Activated naive CD8-positive, alpha-beta T cell (primary cell): Measurements from ENCODE around the gene SAG.

Experiments used
- H3K27ac Mint-ChIP-seq: one replicate; pipeline ENCODE4 v1.8.0; 2021; ENCODE audit warnings: mixed read lengths
- H3K27me3 Mint-ChIP-seq: one replicate; pipeline ENCODE4 v1.8.0; 2021; ENCODE audit warnings: mixed read lengths
- H3K36me3 Mint-ChIP-seq: one replicate; pipeline ENCODE4 v1.8.0; 2021; ENCODE audit warnings: mixed read lengths
- H3K4me1 Mint-ChIP-seq: one replicate; pipeline ENCODE4 v1.8.0; 2021; ENCODE audit warnings: low read depth, mixed read lengths
- H3K4me3 Mint-ChIP-seq: one replicate; pipeline ENCODE4 v1.8.0; 2021; ENCODE audit warnings: mild to moderate bottlenecking, mixed read lengths
- H3K9me3 Mint-ChIP-seq: one replicate; pipeline ENCODE4 v1.8.0; 2021; ENCODE audit warnings: low read depth, mixed read lengths

The SAG gene

DNA sequence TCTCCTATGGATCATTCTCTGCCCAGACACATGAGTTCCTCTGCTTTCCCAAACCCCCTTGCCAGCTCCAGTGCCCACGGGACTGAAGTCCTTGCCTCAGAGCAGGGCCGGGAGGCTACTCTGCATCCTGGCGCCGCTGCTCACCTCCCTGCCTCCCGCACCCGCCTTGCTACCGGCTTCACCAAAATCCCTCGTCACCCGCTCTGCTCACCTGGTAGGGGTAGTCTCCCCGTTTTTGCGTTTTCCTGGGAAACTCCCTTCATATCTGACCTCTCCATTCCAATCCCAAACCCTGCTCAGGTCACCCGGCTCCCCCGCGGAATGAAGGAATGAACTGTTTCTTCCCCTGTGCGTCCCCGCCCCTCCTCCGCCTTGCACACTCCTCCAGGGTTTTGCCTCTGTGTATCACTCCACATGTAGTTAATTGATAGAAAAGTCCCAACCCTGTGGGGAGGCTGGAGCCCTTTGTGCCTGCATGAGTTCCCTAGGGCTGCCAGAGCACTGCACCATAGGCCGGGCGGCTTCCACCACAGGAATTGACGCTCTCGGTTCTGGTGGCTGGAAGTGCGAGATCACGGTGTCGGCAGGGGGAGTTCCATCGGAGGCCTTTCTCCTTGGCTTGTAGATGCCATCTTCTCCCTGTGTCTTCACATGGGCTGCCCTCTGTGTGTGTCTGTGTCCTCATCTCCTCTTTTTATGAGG is 44.7 kb downstream of the SAG start:
- Mint-ChIP-seq H3K27ac (no peak overlapping the region), H3K27me3 (no peaks in the 10 kb centered on the region), H3K36me3 (peaks cover 11% of the 10 kb centered on the region), H3K4me3 (peak overlapping the region; percentile 56), H3K4me1 (peaks cover 58% of the 10 kb centered on the region), H3K9me3 (no peaks in the 10 kb centered on the region)

DNA sequence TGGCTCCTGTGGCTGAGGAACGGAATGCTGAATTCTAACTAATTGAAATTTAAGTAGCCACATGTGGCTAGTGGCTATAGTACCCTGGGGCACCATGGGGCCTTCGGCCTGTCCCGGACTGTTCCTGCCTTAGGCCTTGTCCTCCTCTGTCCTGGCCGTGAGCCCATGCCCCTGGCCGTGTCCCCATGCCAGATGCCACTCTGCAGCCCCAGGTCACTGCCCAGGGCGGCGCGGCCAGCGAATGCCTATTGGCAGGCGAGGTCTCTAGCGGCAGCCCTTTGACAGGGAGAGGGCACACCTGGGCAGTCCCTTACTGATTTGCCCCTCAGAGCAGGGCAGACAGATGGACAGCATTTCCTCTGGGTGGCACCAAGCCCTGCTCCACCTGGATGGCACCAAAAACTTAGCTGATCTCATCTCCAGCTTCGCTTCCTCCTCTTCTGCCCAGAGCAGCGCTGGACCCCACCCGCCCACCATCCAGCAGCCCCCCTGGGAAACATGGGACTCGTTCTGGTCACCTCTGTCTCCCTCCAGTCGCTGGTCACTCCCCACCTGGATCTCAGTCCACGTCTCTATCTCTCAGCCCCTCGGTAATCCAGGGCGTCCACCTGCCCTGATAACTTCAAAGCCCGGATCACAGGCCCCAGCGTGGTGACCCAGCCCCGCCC is 45.6 kb downstream of the SAG start:
- Mint-ChIP-seq H3K4me3 (peak overlapping the region; percentile 93), H3K36me3 (peaks cover 14% of the 10 kb centered on the region), H3K27me3 (no peaks in the 10 kb centered on the region), H3K9me3 (no peaks in the 10 kb centered on the region), H3K4me1 (peaks cover 66% of the 10 kb centered on the region), H3K27ac (peak overlapping the region; percentile 89)

DNA sequence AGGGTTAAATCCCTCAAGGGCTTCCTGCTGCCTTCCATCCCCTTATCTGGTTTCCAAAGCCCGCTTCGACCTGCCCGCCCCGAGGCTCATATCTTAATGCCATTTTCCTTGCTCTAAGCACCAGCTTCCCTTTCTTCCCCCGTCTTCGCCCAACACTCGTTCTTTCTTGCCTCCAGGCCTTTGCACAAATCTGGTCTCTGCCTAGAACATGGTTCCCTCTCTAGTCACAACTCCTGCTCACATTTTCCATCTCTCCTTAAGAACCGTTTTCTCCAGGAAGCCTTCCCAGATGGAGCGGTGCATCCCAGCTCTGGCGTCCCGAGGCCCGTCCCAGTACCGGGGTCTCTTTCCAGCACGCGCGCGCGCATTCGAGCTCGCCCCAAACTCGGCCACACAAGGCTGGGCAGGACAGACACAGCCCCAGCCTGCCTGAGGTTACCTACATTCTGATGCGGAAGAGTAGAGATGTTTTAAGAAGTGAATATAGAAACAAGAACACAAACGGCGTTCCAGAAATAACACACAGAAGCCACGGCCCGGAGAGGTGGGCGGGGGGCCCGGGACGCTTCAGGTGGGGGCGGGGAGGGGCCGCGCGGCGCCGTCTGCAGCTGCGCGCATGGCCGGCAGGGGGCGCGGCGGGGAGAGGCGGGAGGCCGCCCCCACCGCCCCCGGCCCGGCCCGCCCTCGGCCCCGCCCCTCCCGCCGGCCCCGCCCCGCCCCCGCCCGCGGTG is 46.3 kb downstream of the SAG start, which contains the start of gene DGKD:
Gene DGKD, plus strand, starts transcription at position 726 of the 731 bp plus-strand sequence. CDS start 25 bp downstream, outside the sequence.
- peaks cover 73% of the 10 kb centered on the region for H3K4me1 Mint-ChIP-seq
- no peaks in the 10 kb centered on the region for H3K9me3 Mint-ChIP-seq
- H3K27ac Mint-ChIP-seq = peak within 1 kb of the TSS; percentile 91
- H3K4me3 Mint-ChIP-seq = peak within 1 kb of the TSS; percentile 96
- peaks cover 18% of the 10 kb centered on the region for H3K36me3 Mint-ChIP-seq
- no peaks in the 10 kb centered on the region for H3K27me3 Mint-ChIP-seq

DNA sequence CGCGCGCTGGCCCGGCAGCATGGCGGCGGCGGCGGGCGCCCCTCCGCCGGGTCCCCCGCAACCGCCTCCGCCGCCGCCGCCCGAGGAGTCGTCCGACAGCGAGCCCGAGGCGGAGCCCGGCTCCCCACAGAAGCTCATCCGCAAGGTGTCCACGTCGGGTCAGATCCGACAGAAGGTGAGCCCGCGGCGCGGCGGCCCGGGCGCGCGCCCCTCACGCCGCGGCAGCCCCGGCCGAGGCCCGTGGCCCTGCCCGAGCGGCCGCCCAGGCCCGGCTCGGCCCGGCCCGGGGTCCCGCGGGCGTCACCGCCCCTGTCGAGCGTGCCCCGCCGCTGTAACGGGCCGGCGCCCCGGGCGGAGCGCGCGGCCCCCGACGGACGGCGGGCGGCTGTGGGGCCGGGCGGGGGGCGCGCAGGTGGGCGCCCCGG is 46.9 kb downstream of the SAG start:
- no peak overlapping the region for H3K4me3 Mint-ChIP-seq
- H3K9me3 Mint-ChIP-seq = no peaks in the 10 kb centered on the region
- H3K27me3 Mint-ChIP-seq = no peaks in the 10 kb centered on the region
- H3K27ac Mint-ChIP-seq = no peak overlapping the region
- peaks cover 75% of the 10 kb centered on the region for H3K4me1 Mint-ChIP-seq
- peaks cover 18% of the 10 kb centered on the region for H3K36me3 Mint-ChIP-seq

DNA sequence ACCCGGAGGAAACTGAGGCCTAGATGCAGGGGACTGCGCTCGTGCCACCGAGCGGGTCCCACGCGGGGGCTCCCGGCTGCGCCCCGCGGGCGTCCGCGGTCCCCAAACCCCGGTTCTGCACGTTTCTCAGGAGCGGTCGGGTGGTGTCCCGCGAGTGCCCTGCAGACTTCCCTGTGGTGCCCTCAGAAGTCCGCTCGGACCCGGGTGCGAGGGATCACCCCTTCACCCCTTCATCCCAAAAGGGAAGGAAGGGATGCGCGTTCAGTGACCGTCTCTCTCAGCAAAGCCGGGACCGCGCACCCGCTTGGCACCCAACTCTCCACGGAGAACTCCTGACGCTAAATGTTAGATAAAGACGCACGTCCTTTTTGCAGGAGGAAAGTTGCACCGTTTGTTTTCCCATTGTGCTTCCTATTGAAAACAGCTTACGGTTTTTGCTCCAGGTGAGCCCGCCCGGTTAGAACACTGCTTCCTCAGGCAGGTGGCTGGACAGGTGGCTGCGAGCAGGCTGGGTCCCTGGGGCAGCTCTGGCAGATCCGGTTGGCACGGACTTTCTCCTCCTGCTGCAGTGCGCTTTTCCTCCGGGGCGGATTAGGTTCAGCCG is 47.5 kb downstream of the SAG start:
- no peaks in the 10 kb centered on the region for H3K27me3 Mint-ChIP-seq
- H3K36me3 Mint-ChIP-seq = peaks cover 18% of the 10 kb centered on the region
- H3K4me3 Mint-ChIP-seq = peak overlapping the region; percentile 96
- H3K9me3 Mint-ChIP-seq = no peaks in the 10 kb centered on the region
- peak overlapping the region; percentile 91 for H3K27ac Mint-ChIP-seq
- peaks cover 77% of the 10 kb centered on the region for H3K4me1 Mint-ChIP-seq

DNA sequence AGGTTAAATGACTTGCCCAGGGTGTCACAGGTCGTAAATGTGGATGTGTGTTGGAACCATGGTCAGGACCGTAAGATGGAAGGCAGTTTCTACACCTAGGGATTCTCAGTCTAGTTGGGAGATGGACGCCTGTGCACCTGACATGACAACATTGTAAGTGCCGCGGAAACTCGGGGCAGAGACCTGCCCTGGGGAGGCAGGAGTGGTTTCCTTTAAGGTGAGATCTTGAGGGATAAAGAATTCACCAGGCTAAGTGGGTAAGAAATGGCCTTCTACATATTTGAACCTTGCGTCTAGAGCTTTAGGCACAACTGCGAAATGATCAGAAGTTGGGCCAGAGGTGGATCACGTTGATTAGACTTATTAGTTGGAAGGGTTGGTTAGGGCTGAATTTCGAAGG is 48.3 kb downstream of the SAG start:
- Mint-ChIP-seq H3K27ac (peak overlapping the region; percentile 91), H3K27me3 (no peaks in the 10 kb centered on the region), H3K4me3 (peak overlapping the region; percentile 96), H3K36me3 (peaks cover 18% of the 10 kb centered on the region), H3K9me3 (no peaks in the 10 kb centered on the region), H3K4me1 (peaks cover 75% of the 10 kb centered on the region)

DNA sequence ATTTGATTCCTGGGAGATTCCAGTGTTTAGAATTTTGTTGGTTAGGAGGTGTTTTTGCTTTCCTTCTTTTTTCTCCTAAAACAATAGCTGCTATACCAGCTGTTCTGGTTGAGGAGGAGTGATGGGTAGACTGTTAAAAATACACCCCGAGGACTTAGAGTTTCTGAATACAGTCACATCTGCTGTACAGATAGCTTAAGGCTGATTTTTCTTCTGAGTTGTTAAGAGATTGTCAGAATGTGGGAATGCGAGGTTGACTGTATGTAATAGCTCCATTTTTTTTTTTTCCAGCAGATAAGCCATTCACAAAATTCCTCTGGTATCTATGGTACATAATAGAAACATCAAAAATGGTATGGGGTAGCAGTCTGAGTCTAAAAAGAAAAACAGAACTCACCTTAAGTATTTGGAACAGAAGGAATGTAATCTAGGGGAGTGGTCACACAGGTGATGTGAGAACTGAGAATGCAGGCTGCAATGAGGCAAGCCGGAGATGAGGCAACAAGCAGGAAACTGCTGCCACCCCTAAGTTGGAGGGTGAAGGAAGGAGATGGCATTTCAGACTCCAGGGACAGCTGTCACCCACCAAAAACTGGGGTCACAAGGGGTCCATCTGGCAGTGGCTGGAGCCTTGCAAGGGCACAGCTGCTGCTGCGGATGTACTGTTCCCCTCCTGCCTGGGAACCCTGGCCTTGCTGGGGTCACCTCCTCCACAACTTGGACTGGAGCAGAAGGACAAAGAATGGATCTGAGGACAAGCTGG is 49.1 kb downstream of the SAG start:
- peak overlapping the region; percentile 96 for H3K4me3 Mint-ChIP-seq
- H3K27ac Mint-ChIP-seq = peak overlapping the region; percentile 69
- peaks cover 72% of the 10 kb centered on the region for H3K4me1 Mint-ChIP-seq

DNA sequence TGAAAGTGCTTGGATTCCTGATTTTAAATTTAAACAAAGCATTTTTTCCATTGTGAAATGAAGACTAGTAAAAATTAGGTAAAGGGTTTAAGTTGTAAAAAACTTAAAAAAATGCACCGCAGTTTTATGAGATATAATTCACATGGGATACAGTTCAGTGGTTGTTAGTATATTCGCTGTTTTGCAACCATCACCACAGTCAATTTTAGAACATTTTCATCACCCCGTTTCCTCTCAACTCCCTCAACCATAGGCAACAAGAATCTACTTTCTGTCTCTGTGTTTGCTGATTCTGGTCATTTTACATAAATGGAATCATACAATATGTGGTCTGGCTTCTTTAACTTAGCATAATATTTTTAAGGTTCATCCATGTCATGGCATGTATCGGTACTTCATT is 50.7 kb downstream of the SAG start:
- Mint-ChIP-seq H3K9me3 (no peaks in the 10 kb centered on the region), H3K27me3 (no peaks in the 10 kb centered on the region), H3K36me3 (peaks cover 21% of the 10 kb centered on the region), H3K27ac (peak overlapping the region; percentile 84), H3K4me1 (peaks cover 71% of the 10 kb centered on the region), H3K4me3 (peak overlapping the region; percentile 71)

More for the DNA sequence above, 49.1 kb downstream of the SAG start:
- H3K27me3 Mint-ChIP-seq = no peaks in the 10 kb centered on the region
- no peaks in the 10 kb centered on the region for H3K9me3 Mint-ChIP-seq
- peaks cover 18% of the 10 kb centered on the region for H3K36me3 Mint-ChIP-seq

DNA sequence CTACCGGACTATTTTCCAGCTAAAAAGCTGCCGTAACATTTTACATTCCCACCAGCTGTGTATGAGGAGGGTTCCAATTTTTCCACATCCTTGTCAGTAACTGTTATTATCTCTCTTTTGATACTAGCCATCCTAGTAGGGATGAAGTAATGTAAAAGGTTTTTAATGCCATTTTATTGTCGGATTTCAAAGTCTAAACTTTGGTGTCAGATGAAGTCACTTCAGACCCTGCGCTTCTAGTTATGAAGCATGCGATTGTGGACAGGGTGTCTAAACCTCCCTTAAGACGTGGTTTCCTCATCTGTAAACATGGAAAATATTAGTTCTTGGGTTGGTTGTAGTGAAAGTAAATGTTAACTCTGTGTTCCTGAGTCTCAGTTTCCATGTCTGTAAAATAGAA is 51.3 kb downstream of the SAG start:
- no peaks in the 10 kb centered on the region for H3K27me3 Mint-ChIP-seq
- H3K4me3 Mint-ChIP-seq = peak overlapping the region; percentile 71
- H3K36me3 Mint-ChIP-seq = peaks cover 26% of the 10 kb centered on the region
- peaks cover 4% of the 10 kb centered on the region for H3K9me3 Mint-ChIP-seq
- peaks cover 69% of the 10 kb centered on the region for H3K4me1 Mint-ChIP-seq
- H3K27ac Mint-ChIP-seq = peak overlapping the region; percentile 84

DNA sequence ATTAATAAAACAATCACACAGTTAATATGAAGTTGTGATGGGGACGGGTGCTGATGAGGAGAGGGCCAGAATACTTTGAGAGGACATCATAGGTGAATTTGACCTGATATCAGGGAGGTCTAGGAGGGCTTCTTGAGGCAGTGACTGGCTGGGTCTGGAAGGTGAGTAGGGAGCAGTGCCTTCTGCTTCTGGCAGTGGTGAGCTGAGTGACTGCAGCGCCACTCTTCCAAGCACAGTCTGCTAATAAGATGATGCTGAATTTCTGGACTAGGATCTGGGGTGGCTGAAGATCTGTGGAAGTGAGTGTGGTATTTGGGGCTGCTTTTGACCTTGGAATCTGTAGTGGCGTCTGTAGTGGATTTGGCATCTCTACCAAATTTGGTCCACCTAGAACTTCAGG is 52.2 kb downstream of the SAG start:
- Mint-ChIP-seq H3K27me3 (no peaks in the 10 kb centered on the region), H3K27ac (peak overlapping the region; percentile 16), H3K9me3 (peaks cover 4% of the 10 kb centered on the region), H3K36me3 (peaks cover 26% of the 10 kb centered on the region), H3K4me3 (peak overlapping the region; percentile 1), H3K4me1 (peaks cover 69% of the 10 kb centered on the region)

DNA sequence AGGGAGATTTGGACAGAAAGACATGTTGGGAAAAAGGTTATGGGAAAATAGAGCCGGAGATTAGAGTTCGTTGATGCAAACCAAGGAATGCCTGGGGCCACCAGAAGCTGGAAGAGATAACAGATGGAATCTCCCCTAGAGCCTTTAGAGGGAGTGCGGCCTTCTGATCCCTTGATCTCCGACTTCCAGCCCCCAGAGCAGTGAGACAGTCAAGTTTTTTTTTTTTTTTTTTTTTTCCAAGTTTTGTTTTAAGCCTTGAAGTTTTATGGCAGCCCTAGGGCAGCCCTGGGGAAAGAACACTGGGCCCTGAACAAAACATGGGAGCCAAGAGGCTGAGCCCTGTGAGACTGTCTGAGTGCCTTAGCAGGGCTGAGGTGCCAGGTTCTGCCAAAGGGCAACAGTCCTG is 53.2 kb downstream of the SAG start:
- no peaks in the 10 kb centered on the region for H3K27me3 Mint-ChIP-seq
- peaks cover 68% of the 10 kb centered on the region for H3K4me1 Mint-ChIP-seq
- H3K4me3 Mint-ChIP-seq = no peak overlapping the region
- H3K9me3 Mint-ChIP-seq = peaks cover 4% of the 10 kb centered on the region
- H3K27ac Mint-ChIP-seq = peak overlapping the region; percentile 54
- H3K36me3 Mint-ChIP-seq = peaks cover 24% of the 10 kb centered on the region

DNA sequence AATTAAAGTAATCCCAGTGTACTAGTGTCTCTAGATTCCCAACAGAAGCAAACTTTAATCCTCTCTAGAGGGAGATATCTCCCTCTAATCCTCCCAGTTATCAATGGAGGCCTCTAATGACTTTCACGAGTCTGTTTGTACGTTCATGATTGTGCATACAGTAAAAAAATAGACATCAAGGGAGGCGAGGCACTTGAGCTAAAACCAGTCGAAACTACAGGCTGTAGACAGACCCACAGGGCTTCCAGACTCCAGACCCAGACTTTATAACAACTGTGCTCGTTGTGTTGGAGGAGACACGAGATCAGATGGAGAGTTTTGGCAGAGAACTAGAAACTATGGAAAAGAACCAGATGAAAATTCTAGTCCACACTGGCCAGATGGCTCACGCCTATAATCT is 53.7 kb downstream of the SAG start:
- H3K36me3 Mint-ChIP-seq = peaks cover 23% of the 10 kb centered on the region
- peak overlapping the region; percentile 43 for H3K27ac Mint-ChIP-seq
- no peaks in the 10 kb centered on the region for H3K27me3 Mint-ChIP-seq
- no peak overlapping the region for H3K4me3 Mint-ChIP-seq
- peaks cover 68% of the 10 kb centered on the region for H3K4me1 Mint-ChIP-seq
- peaks cover 4% of the 10 kb centered on the region for H3K9me3 Mint-ChIP-seq

DNA sequence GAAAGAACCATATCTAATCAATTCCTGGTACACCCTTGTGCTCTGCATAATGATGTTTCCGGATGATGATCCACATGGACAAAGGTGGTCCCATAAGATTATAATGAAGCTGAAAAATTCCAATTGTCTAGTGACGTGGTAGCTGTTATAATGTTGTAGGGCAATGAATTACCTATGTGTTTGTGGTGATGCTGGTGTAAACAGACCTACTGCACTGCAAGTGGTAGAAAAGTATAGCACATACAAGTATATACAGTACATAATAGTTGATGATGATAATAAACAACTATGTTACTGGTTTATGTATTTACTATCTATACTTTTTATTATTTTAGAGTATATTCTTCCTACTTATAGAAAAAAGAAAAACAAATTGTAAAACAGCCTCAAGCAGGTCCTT is 55.1 kb downstream of the SAG start:
- H3K27ac Mint-ChIP-seq = no peak overlapping the region
- H3K9me3 Mint-ChIP-seq = peaks cover 4% of the 10 kb centered on the region
- H3K4me1 Mint-ChIP-seq = peaks cover 62% of the 10 kb centered on the region
- no peak overlapping the region for H3K4me3 Mint-ChIP-seq
- peaks cover 19% of the 10 kb centered on the region for H3K36me3 Mint-ChIP-seq
- H3K27me3 Mint-ChIP-seq = no peaks in the 10 kb centered on the region

DNA sequence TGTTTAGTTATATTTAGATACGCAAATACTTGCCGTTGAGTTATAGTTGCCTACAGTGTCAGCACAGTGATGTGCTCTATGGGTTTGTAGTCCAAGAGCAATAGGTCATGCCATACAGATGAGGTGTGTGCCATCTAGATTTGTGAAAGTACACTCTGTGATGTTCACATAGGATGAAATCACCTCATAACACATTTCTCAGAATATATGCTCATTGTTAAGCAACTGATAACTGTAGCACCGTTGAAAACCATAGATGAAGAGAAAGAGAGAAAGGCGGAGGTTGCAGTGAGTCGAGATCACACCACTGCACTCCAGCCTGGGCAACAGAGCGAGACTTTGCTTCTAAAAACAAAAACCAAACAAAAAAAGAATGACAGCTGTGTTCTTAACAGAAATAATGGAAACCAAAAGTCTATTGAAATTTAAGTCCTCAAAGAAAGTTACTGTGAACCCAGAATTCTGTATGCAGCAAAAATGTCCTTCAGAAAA is 56.2 kb downstream of the SAG start:
- H3K4me3 Mint-ChIP-seq = no peak overlapping the region
- no peak overlapping the region for H3K27ac Mint-ChIP-seq
- H3K4me1 Mint-ChIP-seq = peaks cover 61% of the 10 kb centered on the region
- no peaks in the 10 kb centered on the region for H3K27me3 Mint-ChIP-seq
- peaks cover 13% of the 10 kb centered on the region for H3K36me3 Mint-ChIP-seq
- H3K9me3 Mint-ChIP-seq = peaks cover 4% of the 10 kb centered on the region
